ENCODE results near the gene NF2.

Gene NF2

DNA sequence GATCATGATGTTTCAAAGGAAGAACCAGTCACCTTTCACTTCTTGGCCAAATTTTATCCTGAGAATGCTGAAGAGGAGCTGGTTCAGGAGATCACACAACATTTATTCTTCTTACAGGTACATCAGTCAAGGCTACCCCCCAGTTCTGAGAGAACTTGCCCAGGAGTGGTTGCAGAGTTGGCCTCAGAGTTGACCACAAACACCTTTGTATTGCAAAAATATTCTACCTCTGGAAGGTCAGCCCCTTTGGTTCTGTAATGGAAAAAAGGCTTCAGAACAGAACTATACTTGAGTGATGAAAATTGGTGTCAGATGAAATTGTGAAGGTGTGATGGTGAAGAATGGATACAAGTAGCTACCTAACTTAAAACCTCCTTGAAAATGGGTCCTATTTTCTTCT lies 35.7 kb downstream of the NF2 start:
- TF ChIP-seq ZFX (IDR thresholded peaks at IDR 0.05; ENCODE audit: borderline replicate concordance) = no peak
- TF ChIP-seq, protein P1, sequence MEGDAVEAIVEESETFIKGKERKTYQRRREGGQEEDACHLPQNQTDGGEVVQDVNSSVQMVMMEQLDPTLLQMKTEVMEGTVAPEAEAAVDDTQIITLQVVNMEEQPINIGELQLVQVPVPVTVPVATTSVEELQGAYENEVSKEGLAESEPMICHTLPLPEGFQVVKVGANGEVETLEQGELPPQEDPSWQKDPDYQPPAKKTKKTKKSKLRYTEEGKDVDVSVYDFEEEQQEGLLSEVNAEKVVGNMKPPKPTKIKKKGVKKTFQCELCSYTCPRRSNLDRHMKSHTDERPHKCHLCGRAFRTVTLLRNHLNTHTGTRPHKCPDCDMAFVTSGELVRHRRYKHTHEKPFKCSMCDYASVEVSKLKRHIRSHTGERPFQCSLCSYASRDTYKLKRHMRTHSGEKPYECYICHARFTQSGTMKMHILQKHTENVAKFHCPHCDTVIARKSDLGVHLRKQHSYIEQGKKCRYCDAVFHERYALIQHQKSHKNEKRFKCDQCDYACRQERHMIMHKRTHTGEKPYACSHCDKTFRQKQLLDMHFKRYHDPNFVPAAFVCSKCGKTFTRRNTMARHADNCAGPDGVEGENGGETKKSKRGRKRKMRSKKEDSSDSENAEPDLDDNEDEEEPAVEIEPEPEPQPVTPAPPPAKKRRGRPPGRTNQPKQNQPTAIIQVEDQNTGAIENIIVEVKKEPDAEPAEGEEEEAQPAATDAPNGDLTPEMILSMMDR (IDR thresholded peaks at IDR 0.05) = no peak

DNA sequence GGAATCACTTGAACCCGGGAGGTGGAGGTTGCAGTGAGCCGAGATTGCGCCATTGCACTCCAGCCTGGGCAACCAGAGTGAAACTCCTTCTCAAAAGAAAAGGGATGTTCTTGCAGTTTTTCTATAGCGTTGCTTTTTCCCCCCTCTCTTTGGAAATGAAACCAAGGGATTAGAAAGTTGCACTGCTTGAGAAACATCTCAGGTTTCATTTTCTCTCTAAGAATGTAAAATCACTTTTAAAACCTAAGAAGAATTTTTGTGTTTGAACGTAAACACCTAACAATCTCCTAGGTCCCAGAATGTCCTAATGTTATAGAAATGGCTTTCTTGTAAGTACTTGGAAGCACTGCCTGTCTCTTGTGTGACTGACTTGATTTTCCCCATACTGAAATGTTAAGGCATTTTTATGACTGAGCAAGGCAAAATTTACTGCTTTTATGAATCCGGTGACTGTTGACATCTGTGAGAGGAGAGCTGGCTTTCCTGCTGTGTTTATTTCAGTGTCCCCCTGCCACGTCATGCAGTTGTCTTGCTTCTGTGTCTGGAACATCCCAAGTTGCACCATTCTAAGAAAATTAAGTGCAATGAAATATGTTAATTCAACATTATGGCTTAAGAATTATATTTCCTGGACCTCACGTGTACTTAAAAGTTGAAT lies 37.7 kb downstream of the NF2 start:
- TF ChIP-seq, protein P1 (IDR thresholded peaks at IDR 0.05) = no peak
- no peak for TF ChIP-seq ZFX (IDR thresholded peaks at IDR 0.05; ENCODE audit: borderline replicate concordance)
- no peak overlapping the region for H3K27ac ChIP-seq

More for the DNA sequence above, 35.7 kb downstream of the NF2 start:
- H3K27ac ChIP-seq = no peak overlapping the region

DNA sequence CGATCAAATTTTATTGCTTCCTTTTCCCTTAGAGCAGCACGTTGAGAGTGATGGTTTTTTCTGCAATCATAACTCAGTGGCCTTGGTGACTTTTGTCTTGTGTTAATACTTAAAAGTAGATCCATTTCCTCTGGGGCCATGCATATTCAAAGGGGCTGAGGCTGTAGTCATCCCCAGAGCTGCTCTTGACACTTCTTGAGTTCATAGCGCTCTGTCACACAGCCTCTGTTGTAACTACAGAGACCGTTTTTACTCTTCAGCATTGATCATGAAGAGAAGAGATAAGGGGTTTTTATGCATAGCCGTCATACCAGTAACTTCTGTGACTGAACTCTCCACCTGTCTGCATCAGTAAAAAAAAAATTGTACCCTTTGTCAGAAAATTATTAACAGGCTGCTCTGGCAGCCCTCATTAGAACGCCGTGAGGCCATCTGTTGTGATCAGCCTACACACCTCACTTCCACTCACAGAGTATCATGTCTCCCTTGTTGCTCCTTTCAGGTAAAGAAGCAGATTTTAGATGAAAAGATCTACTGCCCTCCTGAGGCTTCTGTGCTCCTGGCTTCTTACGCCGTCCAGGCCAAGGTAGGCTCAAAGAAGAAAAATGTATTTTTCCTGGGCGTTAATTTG lies 38.4 kb downstream of the NF2 start:
- no peak for TF ChIP-seq ZFX (IDR thresholded peaks at IDR 0.05; ENCODE audit: borderline replicate concordance)
- TF ChIP-seq, protein P1 (IDR thresholded peaks at IDR 0.05) = no peak
- no peak overlapping the region for H3K27ac ChIP-seq

DNA sequence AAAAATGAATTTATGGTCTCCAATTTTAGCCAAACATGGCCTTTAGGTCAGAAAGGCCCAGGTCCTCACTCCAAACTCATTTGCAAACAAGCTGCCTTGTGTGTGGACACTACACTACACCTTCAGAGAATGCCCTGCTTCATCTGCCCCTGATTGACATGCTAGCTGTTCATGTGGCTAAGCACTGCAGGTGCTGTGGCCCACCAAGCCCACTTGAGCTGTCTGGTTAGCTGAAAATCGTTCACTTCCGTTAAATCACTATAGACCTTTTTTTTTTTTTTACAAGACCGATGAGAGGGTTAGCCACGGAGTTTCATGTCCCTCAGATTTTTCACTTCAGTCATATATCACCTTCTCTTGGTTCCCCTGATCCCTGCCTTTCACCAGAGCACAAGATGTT lies 39.3 kb downstream of the NF2 start:
- TF ChIP-seq, protein P1 (IDR thresholded peaks at IDR 0.05) = no peak
- no peak for TF ChIP-seq ZFX (IDR thresholded peaks at IDR 0.05; ENCODE audit: borderline replicate concordance)
- no peak overlapping the region for H3K27ac ChIP-seq

DNA sequence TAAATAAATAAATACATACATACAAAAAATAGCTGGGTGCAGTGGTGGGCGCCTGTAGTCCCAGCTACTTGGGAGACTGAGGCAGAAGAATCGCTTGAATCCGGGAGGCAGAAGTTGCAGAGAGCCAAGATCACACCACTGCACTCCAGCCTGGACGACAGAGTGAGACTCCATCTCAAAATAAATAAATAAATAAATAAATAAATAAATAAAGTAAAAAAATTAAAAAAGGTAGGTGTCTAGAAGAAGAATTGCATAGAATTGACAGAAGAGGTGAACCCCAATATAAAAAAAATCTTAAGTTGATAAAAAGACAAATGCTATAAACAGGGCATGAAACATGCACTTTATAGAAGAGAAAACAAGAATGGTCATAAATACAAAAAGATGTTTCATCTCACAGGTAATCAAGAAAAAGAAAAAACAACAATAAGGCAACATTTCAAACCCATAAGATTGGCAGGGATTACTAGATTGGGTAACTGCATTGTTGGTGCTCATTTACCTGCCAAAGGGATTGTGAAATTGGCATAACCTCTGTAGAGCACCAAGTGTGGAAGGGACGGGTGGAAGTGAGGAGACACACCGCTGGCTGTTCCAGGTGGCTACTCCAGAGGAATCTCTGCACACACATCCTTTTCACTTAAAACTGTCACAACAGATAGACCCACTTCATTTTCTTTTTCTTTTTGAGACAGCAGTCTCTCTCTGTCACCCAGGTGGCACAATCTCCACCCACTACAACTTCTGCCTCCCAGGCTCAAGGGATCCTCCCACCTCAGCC lies 44.7 kb downstream of the NF2 start:
- no peak overlapping the region for H3K27ac ChIP-seq
- TF ChIP-seq, protein P1 (IDR thresholded peaks at IDR 0.05) = no peak
- no peak for TF ChIP-seq ZFX (IDR thresholded peaks at IDR 0.05; ENCODE audit: borderline replicate concordance)

DNA sequence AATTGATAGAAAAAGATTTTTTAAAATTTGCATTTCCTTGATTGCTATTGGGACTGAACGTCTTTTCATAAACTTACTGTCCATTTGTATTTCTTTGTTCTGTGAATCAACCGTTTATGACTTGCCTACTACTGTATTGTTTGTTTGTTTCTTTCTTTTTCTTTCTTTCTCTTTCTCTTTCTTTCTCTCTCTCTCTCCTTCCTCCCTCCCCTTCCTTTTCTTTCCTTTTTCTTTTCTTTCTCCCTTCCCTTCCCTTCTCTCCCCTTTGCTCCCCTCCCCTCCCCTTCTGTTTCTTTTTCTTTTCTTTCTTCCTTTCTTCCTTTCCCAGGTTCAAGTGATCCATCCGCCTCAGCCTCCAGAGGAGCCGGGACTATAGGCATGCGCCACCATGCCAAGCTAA lies 46.9 kb downstream of the NF2 start:
- H3K27ac ChIP-seq = no peak overlapping the region
- no peak for TF ChIP-seq ZFX (IDR thresholded peaks at IDR 0.05; ENCODE audit: borderline replicate concordance)
- TF ChIP-seq, protein P1 (IDR thresholded peaks at IDR 0.05) = no peak

DNA sequence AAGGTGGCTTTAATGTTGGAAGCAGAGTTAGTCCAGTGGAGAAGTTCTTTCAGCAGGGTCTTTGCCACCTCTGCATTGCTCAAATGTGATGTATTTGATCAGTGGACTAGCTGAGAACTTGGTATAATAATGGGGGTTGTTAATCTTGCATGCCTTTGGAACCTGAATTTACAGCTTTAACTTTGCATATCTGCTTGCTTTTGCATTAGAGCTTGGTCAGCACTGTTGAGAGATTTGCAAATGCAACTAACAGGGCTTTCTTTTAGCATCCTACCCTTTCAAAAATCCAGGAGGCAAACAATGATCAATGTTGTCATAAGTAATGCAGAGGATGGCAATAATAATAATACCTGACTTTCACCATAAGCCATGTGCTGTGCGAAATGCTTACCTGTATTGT lies 48.2 kb downstream of the NF2 start:
- no peak overlapping the region for H3K27ac ChIP-seq
- no peak for TF ChIP-seq ZFX (IDR thresholded peaks at IDR 0.05; ENCODE audit: borderline replicate concordance)
- TF ChIP-seq, protein P1 (IDR thresholded peaks at IDR 0.05) = no peak
